Tibial nerve (tissue), 3 donors: ENCODE measurements around the gene EFR3B.

Experiments used
- POLR2A ChIP-seq, 2 donors: fragments of 450-650 bp; IDR thresholded peaks; one replicate each; pipeline ENCODE4 v1.6.1; 2017; ENCODE audit warnings: antibody characterized with exemption in 2 of 2, mild to moderate bottlenecking in 2 of 2, moderate library complexity in 2 of 2
- TF ChIP-seq, protein P1 (sequence below), 5 experiments: fragments of 200-600 bp in 3 of 5; fragments of 450-650 bp in 2 of 5; sonication (generic) in 3 of 5; IDR thresholded peaks; one replicate each; pipeline ENCODE4 v1.5.1; 2016 to 2019; ENCODE audit warnings: antibody characterized with exemption in 5 of 5, mild to moderate bottlenecking in 3 of 5, moderate library complexity in 2 of 5

DNA sequence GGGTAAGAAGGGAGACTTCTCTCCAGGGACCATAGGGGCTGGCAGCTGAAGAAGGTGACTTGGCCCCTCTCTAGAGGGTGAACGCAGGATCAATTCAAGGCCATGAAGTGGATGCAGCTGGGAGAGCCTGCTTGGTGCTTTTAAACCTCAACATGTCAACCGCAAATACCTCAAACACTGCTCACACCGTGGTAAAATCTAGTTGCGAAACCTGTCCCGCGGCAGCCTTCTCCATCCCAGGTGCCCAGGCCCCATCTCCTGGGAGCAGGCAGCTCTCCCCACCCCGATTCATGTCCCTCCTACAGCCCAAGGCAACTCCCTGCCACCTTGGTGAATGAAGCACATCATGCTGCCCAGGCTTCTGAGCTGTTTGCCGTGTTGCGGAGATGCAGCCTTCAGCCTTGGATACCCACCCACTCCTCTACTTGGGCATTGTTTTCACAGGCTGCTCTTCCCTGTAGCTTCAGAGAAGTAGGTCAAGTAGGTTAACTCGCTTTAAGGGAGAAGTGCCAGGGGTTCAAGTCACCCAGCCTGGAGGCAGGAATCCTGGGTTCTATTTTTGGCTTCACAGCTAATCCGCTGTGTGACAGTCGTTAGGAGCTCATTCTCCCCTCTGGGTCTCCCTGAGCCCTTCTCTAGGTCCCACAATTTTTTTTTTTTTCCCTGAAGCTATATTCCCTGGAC, 6.2 kb upstream of the EFR3B start:
- no peak for TF ChIP-seq POLR2A (IDR thresholded peaks at IDR 0.05)
- TF ChIP-seq, protein P1, sequence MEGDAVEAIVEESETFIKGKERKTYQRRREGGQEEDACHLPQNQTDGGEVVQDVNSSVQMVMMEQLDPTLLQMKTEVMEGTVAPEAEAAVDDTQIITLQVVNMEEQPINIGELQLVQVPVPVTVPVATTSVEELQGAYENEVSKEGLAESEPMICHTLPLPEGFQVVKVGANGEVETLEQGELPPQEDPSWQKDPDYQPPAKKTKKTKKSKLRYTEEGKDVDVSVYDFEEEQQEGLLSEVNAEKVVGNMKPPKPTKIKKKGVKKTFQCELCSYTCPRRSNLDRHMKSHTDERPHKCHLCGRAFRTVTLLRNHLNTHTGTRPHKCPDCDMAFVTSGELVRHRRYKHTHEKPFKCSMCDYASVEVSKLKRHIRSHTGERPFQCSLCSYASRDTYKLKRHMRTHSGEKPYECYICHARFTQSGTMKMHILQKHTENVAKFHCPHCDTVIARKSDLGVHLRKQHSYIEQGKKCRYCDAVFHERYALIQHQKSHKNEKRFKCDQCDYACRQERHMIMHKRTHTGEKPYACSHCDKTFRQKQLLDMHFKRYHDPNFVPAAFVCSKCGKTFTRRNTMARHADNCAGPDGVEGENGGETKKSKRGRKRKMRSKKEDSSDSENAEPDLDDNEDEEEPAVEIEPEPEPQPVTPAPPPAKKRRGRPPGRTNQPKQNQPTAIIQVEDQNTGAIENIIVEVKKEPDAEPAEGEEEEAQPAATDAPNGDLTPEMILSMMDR (IDR thresholded peaks at IDR 0.05), result no peak
